GM03348 (cell line): Measurements from ENCODE around the gene GRPEL1.
"Not testable (repeated sequence)": the region's sequence is repeated elsewhere in the genome, so short reads cannot be mapped to it uniquely, and the experiment has no call there.

Experiments used
- DNase-seq: peaks from one replicate; pipeline ENCODE4 v3.0.0; 2012; ENCODE audit warnings: low spot score

The GRPEL1 gene

DNA sequence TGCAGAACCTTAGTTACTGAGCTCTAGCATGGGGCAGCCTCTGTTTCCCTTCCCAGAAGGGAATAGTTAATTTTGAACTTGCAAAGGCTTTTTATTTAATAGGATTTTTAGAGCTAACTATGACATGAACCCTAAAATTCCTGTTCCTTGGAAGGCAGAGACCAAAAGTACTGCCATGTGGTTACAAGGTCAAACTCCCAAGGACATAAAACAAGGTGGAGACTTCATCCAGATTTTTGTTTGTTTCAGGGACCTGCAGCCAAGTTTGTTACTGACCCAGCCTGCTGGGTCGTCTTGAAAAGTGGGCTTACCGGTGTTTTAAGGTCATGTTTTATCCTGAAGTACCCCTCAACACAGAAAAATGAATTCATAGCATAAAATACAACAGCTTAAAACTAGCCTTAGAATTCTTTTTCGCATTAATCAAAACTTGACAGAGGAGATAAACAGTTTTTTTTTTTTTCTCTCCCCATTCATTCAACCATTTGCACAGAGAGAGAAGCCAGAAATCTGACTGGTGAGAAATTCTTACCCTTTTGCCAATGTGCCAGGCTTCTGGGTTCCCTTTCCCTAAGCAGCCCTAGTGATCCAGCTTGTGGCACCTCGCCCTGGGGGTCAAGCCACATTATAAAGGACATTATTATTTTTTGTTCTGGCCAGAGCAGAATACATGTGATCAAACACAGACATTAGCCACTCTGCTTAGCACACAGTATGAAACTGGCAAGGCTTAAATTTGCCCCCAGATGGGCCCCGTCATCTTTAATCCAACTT lies 21.5 kb upstream of the GRPEL1 start:
- DNase-seq: no peak

DNA sequence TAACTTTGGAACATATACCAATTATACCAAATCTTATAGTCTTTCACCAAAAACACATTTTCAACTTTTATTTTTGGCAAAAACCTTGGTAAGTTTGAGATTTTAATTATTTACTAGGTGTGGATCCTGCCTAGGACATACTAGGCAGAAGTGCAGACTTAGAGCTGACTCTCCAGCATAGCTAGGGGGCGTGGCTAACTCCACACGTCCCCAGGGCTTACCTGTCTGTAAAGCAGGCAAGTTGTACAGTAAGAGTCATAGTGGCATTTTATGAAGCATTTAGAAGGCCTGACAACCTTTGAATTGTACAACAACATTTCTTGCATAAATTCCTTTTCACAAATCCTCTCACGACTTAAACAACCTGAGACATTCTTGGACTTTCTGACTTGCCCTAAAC lies 19.2 kb upstream of the GRPEL1 start:
- DNase-seq: no peak

DNA sequence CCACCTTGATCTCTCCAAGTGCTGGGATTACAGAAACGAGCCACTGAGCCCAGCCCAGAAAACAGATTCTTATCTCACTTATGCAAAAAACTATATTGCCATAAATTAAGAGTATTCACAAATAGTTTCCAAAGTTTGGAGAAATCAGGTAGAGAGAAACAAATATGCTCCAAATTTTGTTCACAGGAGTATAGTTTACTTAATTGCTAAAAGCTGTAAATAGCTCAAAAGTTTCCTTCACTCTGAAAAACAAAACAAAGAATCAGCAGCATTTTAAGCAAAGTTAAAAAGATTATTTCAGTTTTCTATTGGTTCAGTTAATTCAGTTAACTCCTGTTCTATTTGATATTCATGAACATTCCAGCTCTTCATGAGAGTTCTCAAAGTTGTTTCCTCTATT lies 18.5 kb upstream of the GRPEL1 start:
- no peak for DNase-seq

DNA sequence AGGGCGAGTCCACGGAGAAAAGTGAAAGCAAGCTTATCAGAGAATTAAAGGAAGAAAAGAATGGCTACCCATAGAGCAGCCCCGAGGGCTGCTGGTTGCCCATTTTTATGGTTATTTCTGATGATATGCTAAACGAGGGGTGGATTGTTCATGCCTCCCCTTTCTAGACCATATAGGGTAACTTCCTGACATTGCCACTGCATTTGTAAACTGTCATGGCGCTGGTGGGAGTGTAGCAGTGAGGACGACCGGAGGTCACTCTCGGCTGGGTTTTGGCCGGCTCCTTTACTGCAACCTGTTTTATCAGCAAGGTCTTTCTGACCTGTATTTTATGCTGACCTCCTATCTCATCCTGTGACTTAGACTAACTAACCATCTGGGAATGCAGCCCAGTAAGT lies 16.7 kb upstream of the GRPEL1 start:
- DNase-seq: not testable (repeated sequence)

DNA sequence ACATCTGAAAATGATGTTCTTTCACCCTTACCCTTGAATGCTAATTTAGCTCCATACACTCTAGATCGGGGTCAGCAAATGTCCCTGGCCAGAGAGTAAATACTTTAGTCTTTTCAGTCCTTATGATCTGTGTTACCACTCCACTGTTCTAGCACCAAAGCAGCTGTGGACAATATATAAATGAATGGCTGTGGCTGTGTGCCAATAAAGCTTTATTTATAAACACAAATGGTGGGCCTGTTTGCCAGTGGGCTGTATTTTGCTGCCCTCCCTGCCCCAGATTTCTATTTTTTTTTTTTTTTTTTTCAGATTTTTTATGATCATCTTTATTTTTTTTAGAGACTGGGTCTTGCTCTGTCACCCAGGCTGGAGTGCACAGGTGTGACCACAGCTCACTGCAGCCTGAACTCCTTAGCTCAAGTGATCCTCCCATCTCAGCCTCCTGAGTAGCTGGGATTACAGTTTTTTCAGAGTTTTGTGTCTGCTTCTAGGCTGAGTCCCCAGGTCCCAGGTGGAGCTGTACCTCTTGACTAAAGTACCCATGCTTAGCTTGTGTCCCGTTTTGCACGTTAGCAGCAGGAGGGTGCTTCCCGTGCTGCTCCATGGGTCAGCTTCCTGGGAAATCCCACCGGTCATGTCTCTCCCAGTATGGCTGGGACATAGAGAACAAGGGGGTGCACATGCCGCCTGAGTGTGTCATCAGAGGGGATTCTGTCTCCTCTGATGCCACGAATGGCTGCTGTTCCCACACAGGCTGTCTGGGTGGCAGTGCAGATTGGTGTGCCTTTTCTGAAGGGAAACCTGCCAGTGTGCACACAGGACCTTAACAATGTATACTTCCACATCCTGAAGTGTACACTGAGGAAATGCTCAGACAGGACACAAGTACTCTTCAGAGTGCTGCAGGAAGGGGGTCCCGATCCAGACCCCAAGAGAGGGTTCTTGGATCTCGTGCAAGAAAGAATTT lies 16.0 kb upstream of the GRPEL1 start:
- no peak for DNase-seq

DNA sequence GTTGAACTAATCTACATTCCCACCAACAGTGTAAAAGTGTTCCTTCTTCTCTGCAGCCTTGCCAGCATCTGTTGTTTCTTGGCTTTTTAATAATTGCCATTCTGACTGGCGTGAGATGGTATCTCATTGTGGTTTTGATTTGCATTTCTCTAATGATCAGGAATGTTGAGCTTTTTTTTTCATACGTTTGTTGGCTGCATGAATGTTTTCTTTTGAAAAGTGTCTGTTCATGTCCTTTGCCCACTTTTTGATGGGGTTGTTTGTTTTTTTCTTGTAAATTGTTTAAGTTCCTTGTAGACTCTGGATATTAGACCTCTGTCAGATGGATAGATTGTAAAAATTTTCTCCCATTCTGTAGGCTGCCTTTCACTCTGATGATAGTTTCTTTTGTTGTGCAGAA lies 12.0 kb upstream of the GRPEL1 start:
- not testable (repeated sequence) for DNase-seq

DNA sequence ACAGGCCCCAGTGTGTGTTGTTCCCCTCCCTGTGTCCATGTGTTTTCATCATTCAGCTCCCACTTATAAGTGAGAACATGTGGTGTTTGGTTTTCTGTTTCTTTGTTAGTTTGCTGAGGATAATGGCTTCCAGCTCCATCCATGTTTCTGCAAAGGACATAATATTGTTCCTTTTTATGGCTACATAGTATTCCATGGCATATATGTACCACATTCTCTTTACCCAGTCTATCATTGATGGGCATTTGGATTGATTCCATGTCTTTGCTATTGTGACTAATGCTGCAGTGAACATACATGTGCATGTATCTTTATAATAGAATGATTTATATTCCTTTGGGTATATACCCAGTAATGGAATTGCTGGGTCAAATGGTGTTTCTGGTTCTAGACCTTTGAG lies 11.6 kb upstream of the GRPEL1 start:
- not testable (repeated sequence) for DNase-seq

DNA sequence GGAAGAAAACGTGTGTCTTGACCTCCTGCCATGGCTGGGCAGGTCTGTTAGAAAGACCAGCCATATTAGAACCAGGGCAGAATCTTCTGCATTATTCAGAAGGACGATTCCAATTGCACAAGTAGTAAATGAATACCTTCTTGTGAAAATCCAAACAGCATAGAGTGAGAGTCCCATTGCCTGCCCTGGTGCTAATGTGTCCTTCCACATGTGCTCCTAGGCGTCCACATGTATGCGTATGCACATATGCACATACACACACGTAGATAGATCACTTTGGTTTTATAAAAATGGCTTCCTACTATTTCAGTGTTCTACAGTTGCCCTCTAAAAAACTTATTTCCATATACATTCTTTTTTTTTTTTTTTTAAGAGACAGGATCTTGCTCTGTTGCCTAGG lies 10.2 kb upstream of the GRPEL1 start:
- no peak for DNase-seq

DNA sequence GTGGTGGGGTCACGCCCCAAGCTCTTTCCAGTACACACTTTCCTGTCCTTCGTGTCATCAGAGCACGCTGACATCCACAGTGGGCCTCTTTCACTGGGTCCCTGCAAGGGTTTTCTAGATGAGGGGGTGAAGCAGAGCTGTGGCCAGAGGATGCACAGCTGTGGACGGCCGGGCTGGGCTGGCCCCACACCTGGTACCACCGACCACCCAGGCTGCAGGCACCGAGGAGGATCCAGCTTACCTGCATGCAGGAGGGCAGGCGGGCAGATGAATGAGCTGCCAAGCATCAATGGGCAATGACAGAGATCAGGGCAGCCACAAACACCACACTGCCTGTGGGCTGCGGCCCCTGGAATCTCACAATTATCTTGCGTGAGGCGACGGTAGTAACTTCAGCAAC lies 9.5 kb upstream of the GRPEL1 start:
- no peak for DNase-seq

DNA sequence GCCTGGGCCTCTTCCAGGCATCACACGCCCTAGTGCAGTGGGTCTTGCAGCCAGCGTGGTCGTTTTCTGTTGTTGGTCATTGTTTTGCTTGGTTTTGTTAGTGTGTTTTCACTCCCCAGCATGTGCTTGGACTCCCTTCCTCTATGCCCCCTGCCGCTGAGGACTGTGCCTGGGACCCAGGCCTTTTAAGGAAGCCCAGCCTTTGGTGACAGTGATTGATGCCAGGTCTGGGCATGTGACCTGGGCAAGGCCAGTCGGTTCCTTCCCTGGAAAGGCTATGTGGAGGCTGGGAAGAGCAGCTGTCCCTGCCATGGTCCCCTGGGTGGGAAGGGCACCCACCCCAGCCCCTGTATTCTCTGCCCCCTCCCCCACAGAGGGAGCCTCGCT lies 8.8 kb upstream of the GRPEL1 start:
- DNase-seq: no peak

DNA sequence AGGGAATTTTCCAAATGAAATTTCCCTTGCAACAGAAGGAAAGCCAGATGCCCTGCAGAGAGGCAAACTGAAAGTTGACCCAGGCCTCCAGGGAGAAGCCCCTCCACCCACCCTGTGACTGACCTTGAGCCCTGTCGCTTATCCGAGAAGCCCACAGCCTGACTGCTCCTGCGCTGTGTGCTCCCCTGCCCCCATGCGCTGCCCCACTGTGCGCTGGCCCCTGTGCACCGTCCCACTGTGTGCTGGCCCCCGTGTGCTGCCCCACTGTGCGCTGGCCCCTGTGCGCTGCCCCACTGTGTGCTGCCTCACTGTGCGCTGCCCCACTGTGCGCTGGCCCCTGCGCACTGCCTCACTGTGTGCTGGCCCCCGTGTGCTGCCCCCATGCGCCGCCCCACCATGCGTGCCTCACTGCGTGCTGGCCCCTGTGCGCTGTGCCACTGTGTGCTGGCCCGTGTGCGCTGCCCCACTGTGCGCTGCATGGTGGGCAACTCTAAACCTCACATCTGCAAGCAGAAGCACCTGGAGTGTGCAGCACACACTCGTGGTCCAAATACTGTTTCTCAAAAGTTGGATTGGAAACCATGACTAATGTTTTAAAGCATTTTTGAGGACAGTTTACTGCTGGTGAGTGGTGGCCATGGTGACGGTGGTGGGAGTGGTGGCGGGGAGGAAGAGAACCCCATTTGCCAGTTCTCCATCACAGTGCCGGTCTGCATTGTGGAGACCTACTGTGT lies 8.3 kb upstream of the GRPEL1 start:
- DNase-seq: peak; percentile 12

DNA sequence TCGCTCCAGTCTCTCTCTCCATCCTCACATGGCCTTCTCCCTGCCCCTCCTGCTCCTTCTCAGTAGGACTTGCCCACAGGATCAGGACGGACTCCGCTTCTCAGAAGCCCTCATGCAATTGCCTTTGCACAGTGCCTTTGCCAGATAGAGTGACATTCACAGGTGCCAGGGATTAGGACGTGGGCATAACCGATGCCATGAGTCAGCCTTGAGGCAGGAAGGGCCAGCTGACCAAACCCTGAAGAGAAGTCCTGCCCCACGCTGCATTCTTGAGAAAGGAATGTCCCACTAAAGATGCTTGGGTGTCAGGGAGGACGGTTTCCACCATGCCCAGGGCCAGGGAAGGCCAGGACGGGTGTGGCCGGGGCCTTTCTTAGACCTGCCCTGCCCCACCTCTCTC lies 6.6 kb upstream of the GRPEL1 start:
- DNase-seq: peak; percentile 27

DNA sequence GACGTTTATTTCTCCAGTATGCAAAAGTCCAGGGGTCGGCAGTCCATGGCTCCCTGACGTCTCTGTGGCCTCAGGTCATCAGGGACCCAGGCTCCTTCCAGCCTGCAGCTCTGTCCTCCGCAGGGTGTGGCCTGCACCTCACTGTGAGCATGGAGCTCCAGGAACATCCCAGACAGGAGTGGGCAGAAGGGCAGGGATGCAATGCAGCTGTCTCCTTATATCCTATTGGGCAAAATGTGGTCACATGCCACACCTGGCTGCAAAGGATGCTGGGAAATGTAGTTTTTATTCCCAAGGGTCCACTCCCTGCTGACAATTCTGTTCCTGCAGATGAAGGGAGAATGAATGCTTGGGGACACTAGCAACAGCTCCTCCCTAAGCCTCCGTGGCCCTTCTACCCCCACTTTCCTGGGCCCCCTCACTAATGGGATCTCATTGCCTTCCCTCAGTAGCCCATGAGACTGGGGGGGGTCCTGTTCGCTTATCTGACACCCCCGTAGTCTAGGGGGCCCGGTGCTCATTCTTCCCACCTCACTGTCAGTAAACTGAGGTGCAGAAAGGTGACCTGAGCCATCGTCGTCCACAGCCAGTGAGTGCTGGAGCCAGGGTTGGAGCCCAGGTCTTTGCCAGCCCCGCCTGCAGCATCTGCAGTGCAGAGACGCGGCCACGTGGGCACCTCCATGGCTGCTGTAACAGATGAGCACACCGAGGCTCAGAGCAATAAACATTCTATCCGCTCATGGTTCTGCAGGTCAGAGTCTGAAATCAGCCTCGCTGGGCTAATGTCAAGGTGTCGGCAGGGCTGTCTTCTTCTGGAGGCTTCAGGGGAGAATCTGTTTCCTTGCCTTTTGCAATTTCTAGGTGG lies 5.9 kb upstream of the GRPEL1 start:
- DNase-seq: peak; percentile 62

DNA sequence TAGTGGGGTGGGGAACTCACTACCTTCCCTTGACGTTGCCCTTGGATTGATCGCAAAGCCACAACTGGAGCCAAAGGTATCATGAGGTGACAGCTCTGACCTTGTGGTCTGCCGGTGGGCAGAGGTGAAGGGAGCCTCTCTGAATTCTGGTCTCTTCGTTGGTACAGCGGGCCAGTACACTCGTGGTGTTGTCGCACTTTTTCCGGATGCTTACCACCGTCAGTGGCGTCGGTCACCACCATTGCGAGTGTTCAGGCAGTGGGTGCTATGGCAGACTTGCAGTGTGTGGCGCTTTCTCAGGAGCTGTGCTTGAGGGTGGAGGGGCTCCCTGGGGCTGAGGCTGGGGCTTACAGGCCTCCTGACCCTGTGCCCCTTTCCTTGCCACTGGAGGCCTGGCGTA lies 5.2 kb upstream of the GRPEL1 start:
- DNase-seq: no peak

DNA sequence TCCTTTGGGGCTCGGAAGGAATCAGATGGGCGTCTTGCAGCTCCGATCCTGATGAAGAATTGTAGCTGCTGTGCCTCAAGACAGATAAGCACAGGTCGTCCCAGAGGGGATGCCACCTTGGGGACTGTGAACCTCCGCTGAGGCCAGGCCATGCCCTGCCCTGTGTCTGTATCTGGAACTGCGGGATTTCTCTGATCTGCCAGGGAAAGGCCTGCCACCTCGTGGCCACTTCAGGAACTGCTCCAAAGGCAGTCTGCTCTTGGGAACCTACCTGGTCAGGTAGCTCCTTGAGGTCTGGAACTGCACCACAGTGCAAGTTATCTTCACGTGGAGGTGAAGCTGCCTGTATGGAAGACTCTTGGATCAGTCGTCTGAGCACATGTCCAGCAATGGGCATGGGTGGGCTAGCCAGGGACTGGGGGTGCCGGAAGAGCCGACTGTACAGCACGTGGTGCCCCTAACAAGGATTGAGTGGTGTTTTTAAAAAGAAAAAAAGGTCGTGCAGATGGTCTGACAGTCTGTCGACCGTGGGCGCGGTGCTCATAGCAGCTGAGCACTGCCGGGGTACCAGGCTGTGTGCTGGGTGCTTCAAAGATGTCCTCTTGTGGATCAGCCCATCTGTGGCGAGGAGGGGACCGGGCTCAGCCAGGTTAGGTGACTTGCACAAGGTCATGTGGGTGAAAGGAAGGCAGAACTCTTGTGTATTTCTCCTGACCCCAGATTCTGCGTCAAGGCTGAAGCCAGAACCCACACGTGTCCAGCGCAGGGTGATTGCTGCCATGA lies 3.1 kb upstream of the GRPEL1 start:
- DNase-seq: peak; percentile 83

DNA sequence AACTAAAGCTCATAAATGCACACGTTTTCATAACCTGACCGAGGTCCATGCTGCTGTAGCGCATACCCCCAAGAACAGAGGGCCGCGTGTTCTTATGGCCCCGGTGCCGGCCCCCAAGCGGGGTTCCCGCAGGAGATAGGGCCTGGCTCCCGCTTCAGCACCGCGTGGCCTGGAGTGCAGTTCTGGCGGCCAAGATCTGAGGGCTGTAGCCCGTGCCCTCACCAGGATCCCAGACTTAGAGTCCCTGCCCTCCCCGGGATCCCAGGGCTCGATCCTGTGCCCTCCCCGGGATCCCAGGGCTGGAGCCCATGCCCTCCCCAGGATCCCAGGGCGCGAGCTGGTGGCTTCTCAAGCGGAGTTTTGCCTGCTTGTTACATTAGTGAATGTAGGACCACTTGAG lies 1.0 kb upstream of the GRPEL1 start:
- DNase-seq: peak; percentile 37

DNA sequence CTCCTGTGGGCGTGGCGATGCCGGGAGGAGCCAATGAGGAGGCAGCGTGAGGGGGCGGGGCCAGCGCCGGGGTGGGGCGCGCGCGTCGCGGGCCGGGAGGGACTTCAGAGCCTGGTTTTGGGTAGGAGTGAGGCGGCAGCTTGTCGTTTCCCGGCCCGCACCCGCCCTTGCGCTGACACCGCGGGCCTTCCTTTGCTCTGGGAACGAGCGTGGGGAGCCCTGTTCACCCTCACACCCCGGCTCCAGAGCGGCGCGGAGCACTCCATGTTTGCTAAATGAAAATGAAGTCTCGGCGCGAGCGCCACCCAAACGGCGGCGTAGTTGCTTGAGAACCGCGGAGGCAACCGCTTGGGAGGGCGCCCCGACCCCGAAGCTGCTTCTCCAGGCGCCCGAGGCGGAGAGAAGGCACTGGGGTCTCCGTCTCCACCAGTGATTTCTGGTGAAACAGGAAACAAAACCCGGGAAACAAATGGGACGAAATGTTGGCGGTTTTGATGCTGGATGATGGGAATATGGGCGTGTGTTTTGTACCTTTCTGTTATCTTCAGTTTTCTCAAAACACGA lies 497 bp upstream of the GRPEL1 start:
- no peak for DNase-seq

DNA sequence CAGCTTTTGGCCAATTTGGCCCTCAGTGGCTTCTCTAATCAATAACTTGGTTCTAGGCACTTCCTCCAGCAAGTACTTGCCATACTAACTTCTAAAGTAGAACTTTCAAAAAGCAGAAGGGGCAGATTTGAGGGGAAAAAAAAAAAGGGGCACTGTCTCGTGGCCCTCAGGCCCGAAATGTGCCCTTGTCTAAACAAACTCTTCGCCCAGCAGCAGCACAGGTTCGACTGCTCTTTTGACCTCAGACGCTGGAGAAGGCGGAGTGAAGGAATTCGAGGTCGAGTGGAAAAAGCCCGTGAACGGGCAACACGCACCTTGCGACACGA lies 775 bp downstream of the GRPEL1 start:
- DNase-seq: no peak

DNA sequence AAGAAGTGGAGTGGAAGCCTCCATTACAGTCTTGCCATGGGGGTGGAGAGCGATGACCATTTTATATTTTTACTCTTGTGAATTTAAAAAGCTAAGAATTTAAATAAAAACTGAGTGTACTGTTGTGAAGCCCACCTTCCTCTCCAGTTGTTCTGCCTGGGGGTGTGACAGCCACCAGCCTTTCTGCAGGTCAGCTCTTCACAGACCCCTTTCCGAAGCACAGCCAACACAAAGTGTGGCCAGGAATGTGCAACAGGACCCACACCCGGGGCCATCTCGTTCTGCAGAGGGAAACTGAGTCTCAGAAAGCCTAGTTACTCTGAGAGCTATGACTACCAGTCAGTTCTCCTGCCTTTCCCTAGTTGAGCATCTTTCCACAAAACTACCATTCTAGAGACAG lies 1.4 kb downstream of the GRPEL1 start:
- no peak for DNase-seq

DNA sequence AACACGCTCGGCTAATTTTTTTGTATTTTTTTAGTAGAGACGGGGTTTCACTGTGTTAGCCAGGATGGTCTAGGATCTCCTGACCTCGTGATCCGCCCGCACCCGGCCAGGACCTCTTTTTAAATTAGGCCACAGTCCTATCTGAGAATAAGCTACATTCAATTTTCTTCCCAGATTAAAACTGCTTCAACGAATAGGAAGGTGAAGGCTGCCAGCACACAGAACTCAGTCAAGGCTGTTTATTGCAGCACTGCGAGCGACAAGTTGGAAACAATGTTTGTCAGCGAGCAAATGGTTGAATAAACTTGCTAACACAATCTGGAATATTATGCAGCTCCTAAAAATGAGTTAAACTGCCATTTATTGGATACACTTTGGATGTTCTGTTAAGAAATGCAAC lies 1.9 kb downstream of the GRPEL1 start:
- no peak for DNase-seq

DNA sequence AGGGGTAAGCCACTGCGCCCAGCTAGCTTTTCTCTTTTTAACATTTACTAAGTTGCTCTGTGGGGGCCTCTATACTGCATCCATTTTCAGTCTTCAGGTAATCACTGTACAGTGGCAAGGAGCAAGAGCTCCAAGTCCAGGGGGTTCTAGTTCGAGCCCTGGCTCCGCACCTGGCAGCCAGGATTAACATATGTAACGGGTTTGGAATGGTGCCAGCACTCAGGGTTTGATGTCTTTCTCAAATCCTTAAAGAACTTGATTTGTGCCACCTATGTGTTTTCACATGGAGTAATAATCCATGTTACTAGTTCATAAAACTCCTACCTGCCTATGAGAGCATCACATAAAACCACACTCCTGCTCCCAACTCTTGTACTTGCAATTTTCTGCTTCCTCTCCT lies 4.5 kb downstream of the GRPEL1 start:
- DNase-seq: no peak
